NCI-H446 treated with DMSO at 0.1 percent for 48 hours (cell line): ENCODE data around the gene PPFIBP2.
A peak's percentile ranks its signal among the peaks of the same experiment; 100 is the strongest.
"Not testable (repeated sequence)": the region's sequence is repeated elsewhere in the genome, so short reads cannot be mapped to it uniquely, and the experiment has no call there.

Experiments used
- DNase-seq: peaks from one replicate; lab custom pipeline; 2025; lab: John Stamatoyannopoulos, UW

The PPFIBP2 gene

DNA sequence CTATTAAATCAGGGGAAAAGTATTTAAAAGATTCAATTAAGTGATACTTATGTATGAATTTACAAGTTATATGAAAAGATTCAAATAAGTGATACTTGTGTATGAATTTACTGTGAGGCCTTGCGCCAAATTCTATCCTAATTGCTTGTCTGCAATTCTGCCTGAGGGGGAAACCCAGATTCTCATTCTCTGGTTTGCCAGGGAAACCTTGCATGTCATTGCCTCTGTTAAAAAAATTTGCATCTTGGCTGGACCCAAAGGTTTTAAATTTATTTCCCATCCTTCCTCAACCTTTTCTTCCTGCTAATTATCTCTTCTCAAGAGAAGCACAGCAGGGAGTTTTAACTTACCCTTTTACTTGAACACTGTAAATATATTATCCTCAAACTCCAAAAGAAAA is 14.7 kb upstream of the PPFIBP2 start:
- DNase-seq: no peak

DNA sequence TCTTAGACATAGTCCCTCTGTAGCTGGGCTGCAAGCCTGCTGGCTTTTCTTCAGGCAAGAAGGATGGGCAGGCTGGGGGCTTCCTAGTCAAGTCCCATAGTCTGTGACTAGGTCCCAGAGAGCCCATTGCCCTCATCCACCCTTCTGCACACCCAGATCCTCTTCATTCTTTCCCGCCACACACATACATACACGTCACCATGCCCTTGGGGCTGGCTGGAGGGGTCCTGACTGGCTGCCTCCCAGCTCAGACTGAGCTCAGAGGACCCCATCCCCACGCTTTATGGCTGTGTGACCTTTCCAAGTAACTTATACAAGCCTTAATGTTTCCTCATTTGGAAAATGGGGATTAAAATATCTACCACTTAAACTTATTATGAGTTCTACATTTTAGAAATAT is 13.5 kb upstream of the PPFIBP2 start:
- DNase-seq: no peak

DNA sequence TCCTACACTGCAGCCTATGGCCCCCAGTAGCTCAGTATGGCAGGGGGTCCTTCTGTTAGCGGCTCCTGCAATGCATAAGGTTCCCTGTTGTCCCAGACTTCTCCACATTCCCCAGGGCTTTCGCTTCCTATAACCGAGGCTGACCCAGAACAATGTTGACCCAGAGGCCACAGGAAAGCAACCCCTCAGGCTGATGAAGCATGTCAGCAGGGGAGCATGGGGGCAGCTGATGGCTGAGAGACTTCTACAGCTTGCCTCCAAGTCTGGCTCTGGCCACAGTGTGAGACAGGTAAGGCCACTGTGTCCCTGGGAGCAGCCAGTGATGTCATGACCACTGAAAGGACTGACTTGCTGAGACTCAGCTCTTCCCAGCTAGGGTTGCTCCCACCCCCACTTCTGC is 12.5 kb upstream of the PPFIBP2 start:
- no peak for DNase-seq

DNA sequence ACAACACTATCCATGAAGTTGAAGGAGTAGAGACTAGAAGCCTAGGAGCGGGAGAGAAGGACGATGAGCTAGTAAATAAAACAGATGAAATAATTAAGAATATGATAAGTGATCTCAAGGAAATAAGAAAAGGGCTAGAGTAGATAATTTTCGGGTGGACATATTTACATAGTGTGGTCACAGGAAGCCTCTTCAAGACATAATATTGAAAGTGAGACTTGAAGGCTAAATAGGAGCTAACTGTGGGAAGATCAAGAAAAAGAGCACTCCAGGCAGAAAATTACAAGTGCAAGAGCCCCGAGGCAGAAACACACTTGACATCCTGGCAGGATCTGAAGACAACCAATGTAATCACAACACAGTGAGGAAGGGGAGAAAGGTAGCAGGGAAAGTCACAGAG is 11.9 kb upstream of the PPFIBP2 start:
- DNase-seq: no peak

DNA sequence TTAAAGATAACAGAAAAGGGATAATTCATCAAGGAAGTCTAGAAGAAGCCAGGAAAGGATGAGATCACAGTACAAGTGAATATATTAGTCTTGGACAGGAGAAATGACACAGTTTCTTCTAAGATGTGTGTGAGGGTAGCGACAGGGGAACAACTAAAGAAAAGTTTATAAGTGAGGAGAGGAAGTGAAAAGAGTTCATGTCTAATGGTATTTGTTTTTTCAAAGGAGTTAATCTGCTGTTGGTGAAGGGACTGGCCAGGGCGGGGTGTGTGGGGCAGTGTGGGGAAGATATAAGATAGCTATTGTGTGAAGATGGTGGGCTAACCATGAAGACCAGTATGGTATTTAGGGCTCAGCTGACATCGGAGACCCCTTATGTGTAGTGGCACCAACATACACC is 7.6 kb upstream of the PPFIBP2 start:
- no peak for DNase-seq

DNA sequence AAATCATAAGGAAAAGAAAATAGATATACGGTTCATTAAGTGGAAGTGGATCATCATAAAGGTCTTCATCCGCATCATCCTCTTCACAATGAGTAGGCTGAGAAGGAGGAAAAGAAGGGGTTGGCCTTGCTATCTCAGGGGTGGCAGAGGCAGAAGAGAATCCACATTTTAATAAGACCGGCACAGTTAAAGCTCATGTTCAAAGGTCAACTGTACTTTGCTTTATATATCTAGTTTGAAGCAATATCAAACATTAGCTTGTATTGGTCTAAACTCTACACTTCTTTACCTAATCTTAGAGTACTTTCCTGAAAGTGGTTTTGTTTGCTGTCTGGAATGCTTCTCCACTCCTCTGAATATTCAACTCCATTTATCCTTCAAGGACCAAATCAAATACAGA is 5.7 kb upstream of the PPFIBP2 start:
- no peak for DNase-seq

DNA sequence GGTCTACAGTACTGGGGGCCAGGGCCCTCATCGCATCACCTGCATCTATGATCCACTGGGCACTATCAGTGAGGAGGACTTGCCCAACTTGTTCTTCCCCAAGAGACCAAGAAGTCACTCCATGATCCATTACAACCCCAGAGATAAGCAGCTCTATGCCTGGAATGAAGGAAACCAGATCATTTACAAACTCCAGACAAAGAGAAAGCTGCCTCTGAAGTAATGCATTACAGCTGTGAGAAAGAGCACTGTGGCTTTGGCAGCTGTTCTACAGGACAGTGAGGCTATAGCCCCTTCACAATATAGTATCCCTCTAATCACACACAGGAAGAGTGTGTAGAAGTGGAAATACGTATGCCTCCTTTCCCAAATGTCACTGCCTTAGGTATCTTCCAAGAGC is 3.8 kb upstream of the PPFIBP2 start:
- no peak for DNase-seq

DNA sequence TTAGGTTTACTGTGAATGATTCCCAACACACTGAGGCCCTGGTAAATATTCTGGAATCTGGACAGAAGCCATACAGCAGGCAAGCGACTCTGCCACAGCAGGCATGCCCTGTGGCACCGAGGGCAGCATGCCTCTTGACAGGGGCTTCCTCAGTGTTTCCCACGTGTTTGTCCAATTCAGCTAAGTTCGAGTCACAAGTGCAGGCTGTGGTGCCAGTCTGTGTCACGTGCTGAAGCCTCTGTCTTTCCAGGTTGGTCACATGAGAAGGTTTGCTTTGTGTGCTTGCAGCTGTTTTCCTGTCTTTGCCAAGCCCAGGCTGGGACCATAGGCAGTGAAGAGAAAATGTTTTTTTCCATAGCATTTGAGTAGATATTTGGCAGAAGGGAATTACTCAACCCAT is 2.4 kb upstream of the PPFIBP2 start:
- peak; percentile 36 for DNase-seq

DNA sequence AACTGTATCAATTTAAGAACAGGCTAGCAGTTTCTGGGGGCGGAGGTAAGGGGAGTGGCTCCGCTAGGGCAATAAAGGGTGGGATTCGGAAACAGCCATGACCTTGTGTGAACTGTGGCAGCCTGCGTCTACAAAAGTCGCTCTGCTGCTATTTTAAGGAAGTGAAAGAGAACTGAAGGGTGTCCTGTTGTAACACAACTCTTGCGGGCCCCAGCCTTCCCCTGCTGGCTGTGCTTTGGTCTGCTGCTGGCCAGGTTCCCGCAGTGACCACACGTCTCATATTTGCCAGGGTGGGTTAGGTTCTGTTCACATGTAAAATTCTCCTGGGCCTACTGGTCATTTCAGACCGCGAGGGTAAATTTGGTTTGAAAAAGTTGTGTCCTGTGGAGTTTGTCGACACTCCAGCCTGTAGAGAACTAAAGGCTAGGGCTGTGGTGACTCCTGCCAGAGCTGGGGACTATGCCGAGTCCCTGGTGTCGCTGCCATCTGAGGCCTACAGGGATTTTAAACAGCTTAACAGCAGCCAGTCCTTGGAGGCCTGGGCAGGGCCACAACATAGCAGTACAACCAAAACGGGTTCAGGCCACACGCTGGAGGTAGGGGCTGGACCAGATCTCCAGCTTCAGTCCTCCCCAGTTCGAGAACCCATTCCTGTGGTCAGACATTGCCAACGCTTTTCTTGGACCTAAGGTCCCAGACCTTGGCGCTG is 1.1 kb upstream of the PPFIBP2 start:
- no peak for DNase-seq

DNA sequence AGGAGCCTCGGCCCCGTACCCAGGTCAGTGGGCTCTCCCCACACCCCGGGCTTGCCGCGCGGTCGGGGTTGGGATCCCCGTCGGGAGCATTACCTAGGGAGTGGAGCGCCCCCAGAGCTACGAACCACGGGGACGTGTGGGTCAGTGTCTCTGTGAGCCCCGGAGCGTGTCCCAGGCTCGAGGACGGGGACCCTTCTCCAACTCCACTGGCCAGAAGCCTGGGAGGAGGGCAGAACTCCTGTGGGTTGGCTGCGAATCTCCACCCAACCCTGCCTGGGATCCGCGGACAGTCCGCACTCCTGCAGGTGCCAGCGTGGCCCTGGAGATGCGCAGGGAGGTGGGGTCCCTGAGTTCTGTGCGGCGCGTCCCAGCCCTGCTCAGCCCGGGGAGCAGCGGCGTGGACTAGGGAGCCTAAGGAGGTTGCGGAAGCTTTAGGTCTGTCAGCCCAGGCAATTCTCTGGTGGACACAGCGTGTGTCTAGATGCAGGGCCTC is 346 bp downstream of the PPFIBP2 start:
- DNase-seq: no peak

DNA sequence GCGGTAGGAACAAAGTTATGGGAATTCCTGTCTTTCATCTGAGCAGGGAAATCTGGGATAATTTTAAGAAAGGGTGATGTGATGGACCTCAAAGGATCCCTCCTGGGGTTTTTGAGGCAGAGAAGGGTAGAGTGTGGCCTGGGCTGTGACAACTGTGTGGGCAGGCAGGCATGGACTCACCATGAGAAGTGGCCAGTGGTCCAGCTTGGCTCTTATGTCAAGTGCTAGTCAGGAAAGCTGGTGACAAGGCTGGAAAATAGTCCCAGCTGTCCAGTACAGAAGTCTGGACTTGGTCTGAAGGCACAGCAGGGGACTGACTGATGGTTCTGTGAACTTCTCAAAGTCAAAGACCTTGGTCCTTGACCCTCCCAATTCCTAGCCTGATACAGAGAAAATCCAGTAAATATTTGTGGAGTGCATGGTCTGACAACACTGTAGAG is 1.7 kb downstream of the PPFIBP2 start:
- no peak for DNase-seq

DNA sequence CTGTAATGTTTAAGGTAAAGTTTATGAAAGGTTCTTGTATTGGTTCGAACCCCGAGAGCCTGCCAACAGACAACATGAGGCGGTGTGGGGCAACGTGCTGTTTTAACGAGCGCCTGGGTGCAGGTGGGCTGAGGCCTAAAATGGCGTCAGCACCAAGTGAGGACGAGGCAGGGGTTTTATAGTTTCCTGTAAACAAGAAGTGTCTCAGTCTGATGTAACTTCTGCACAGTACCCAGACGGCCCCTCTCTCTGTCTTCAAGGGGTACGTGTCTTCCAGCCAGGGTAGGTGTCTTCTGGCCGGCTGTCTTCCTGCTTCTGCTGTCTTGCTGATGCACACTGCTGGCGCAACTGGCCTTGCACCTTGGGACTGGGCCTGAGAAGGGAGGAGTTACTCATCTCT is 2.7 kb downstream of the PPFIBP2 start:
- DNase-seq: no peak

DNA sequence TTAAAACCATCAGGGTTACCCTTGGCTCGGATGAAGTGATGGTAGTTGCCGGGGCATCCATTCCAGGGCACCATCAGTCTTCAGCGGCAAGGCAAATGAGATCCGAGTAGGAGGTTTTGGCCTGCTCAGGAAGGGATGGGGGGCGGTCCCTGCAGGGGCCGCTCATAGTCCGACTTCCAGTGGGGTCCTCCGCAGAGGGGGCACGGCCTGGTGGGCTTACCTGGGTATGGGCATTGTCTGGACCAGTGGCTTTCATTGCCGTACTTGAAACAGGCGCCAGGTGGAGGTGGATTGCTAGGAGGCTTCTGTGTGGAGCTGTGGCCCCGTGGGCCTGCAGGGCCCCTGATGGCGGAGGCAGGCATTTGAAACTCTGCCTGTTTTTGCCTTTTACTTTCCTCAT is 3.9 kb downstream of the PPFIBP2 start:
- DNase-seq: not testable (repeated sequence)

DNA sequence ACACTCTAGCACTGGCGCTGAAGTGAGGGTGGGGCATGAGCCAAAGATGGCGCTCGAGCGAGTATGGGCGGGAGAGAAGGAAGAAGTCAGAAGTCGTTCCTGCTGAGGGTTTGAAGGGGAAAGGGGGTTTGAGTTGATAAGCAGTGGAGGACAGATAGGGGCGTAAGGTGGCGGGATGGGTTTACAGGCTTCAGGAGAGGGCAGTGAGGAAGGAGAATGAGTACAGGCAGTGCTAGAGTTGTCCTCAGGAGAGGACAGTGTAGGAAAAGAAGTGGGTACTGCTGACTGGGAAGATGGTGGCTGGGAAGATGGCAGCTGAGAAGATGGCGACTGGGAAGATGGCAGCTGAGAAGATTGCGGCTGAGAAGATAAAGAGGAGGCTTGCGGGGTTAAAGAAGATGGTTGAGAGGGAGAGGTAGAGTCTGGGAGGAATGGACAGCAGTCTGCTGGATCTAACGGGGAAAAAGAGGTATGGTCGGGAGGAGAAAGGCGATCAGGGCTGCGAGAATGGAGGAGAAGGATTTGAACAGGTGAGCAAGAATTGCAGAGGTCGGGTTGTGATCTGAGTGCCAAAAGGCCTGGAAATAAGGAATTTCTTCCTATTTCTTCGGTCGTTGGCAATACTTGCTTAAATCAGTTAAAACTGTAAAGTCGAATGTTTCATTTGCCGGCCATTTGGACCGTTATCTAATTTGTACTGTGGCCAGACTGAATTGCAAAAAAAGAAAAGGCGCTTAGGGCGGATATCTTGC is 5.2 kb downstream of the PPFIBP2 start:
- no peak for DNase-seq

DNA sequence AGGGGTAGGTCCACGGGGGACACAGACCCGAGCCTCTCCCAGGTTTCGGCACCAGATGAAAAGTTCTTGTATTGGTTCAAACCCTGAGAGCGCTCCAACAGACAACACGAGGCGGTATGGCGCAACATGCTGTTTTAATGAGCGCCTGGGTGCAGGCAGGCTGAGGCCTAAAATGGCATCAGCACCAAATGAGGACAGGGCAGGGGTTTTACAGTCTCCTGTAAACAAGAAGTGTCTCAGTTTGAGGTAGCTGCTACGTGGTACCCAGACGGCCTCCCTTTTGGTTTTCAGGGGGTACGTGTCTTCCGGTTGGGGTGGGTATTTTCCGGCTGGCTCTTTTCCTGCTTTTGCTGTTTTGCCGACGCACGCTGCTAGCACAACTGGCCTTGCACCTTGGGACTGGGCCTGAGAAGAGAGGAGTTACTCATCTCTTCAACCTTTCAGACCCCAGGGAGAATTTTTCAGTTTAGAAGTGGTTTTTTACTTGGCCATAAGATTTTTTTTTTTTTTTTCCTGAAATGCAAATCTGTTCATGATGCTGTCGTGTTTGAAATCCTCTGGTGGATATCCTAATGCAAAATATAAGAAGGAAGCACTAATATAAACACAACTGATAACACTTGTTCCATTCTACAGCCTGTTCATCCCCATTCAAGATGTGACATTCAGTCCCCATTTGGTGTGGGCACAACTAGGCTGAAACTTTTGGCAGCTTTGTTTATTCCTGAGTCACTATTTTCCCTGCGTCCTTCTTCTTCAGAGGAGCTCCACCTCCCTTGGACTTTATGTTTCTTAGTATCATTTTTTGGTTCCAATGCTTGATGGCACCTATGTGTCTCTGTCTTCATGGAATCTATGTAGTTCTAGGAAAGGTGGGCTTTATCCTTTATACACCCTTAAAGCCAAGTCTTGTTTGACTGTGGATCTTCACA is 6.5 kb downstream of the PPFIBP2 start:
- no peak for DNase-seq

DNA sequence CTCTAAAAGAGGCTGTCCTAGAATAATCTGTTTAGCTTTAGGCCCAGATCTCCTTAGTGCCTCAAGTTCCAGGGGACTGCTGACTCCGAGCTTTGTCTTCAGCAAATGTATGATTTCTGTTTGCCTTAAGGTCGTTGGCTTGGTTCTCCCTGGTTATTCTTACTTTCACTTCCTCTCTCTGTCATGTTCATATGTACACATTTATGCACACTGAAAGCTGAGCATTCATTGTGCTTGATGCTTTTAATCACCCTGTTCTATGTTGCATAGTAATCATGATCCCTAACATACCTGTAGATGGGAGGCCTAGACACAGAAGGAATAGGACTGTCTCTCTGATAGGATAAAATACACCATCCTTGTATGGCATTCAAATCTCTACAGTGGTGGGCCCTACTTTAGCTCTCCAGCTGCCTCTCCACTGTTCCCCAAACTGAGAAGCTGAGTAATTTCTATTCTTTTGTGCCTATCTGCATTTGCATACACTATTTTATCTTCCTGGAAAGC is 7.2 kb downstream of the PPFIBP2 start:
- DNase-seq: no peak

DNA sequence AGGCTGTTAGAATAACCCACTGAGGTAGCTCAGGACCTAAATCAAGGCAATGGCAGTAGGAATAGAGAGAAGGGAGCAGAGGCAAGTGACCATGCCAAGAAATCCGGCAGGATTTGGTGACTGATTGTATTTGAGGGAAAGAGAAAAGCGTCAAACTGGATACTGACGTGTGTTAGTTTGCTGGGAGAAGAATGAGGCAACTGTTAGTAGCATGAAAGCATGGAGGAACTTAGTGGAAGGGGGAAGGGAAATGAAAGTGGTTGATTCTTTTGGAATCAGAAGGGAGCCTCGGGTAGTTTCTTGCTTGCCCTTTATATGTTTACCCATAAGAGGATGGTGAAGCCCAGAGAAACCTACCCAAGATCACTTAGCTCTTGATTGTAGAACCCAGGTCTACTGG is 8.3 kb downstream of the PPFIBP2 start:
- no peak for DNase-seq

DNA sequence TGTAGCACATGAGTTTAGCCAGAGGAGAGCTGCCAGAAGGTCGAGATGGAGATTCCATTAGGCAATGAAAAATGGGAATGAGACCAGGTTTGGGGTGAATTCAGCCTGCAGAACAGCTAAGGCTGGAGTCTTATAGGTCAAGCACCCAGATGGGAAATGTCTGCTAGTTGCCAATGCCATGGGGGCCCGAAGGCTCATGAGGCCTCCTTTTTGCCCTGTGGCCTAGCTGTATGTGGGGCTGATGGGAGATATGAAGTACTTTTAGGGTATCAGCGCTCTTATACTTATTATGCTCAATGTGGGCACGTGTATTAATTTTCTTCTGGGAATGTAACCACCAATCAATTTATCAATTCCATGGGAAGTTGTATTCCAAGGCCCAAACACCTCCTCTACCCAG is 8.7 kb downstream of the PPFIBP2 start:
- DNase-seq: no peak

DNA sequence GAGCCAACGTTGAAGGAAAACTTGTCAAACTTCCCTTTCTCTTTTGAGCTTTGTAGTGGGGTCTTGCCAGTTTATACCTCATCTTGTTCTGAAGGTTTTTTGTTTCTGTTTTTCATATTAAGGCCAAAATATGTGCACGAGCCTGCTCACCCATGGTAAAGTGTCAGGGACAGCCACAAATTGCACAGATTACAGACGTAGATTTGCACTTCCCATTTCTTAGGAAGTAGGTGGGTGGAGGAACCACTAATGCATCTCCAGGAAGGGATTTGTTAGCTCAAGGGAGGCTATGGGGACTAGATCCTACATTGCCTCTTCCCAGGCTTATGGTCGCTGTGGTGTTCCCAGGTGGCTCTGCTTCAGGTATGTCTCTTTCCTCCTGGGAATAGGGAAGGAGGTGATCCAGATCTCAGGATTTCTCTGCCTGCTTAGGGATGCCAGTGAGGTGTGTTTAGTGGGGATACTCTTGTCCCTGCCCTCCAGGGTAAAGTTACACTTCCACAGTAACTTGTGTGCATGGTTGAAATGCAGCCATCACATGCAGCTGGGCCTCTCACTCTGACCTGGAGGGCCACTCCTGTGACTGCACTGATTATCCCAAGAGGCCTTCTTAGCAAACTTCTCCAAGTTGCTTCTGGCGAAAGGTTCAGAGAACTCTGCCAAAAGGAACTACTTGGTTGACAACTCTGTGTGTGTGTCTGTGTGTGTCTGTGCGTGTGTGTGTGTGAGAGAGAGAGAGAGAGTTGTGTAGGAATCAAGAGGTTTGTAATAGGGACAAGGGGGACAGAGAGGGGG is 9.8 kb downstream of the PPFIBP2 start:
- DNase-seq: no peak

DNA sequence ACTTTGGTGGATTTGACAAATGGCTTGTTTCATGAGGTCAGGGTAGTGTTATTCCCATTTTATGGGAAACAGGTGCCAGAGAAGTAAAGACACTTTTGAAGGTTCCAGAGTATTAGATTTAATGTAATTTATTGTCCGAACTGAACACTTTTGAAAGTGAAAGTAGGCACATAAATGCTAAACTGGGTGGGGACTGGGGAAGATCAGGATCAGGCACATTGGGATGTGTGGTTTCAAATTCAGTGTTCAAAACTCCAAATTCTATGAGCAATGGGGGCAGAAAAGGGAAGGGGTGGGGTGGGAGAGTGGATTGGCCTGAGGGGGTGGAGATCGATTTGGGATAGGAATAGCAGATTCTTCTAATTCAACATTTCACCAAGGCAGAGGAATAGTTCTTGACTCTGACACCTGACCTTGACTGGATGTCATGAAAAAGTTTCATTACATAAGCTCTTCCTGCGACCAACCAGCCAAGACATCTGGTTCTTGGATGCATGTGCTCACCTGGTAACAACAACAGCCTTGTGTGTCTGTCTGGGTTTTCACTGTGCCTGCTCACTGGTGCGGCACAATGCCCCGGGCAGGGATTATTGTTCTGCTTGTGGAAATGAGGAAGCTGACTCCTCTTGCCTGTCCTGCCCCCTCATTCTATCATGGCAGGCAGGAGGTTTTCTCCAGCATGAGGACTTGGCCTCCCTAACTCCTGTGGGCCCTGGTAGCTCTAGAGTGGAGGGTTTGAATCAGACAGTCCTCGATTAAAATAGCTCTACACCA is 10.8 kb downstream of the PPFIBP2 start:
- no peak for DNase-seq

DNA sequence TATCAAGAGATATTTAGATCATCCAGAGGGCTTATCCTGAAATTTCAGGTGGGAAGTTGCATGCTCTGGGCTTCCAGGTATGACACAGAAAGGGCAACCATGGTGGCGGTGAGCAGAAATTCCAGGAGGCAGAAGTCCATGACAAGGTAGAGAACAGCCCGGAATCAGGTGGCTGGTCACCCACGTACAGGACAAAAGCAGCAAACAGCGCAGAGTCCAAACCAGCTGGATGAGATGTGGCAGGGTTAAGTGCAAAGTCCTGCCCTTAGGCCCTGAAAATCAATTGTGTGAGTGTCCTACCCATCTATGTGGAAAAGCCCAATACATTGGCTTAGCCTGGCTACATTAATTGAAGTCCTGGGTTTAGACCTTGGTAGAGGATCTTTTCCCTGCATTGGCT is 11.6 kb downstream of the PPFIBP2 start:
- DNase-seq: no peak
